HG03378 (cell line): Measurements from ENCODE around the gene NYNRIN.

Source experiments
- ATAC-seq: cut with Tn5 transposase; IDR thresholded peaks from one replicate; pipeline ENCODE4 v1.9.1; 2021; ENCODE audit warnings: mild to moderate bottlenecking, moderate library complexity; ENCODE audit not compliant: unreplicated experiment

Gene NYNRIN

GRCh38 chr14:24430143-24430681 lies 31.4 kb downstream of the NYNRIN start:
- peak; percentile 38 for ATAC-seq

- peak; percentile 34 for ATAC-seq
Measured at GRCh38 chr14:24430682-24431568, 32.1 kb downstream of the NYNRIN start.

GRCh38 chr14:24431569-24432258 lies 32.9 kb downstream of the NYNRIN start:
- ATAC-seq, result peak; percentile 62

GRCh38 chr14:24432259-24433131 lies 33.7 kb downstream of the NYNRIN start:
- ATAC-seq, result no peak

GRCh38 chr14:24434036-24434435 lies 35.2 kb downstream of the NYNRIN start:
- ATAC-seq, result no peak

- no peak for ATAC-seq
Measured at GRCh38 chr14:24434676-24435075, 35.9 kb downstream of the NYNRIN start.

GRCh38 chr14:24435192-24435810 lies 36.5 kb downstream of the NYNRIN start:
- no peak for ATAC-seq

- no peak for ATAC-seq
Measured at GRCh38 chr14:24435998-24436354, 37.2 kb downstream of the NYNRIN start.

GRCh38 chr14:24436355-24437019 lies 37.7 kb downstream of the NYNRIN start:
- peak; percentile 42 for ATAC-seq

GRCh38 chr14:24437020-24437735 lies 38.4 kb downstream of the NYNRIN start:
- no peak for ATAC-seq

GRCh38 chr14:24437736-24438067 lies 38.9 kb downstream of the NYNRIN start:
- ATAC-seq, result no peak

- ATAC-seq, result no peak
Measured at GRCh38 chr14:24438223-24439097, 39.7 kb downstream of the NYNRIN start.

- no peak for ATAC-seq
Measured at GRCh38 chr14:24439257-24439656, 40.5 kb downstream of the NYNRIN start.

- no peak for ATAC-seq
Measured at GRCh38 chr14:24439830-24440605, 41.2 kb downstream of the NYNRIN start.

GRCh38 chr14:24440606-24441399 lies 42.0 kb downstream of the NYNRIN start:
- ATAC-seq, result no peak

- no peak for ATAC-seq
Measured at GRCh38 chr14:24441485-24441884, 42.7 kb downstream of the NYNRIN start.

GRCh38 chr14:24441904-24442239 lies 43.1 kb downstream of the NYNRIN start:
- no peak for ATAC-seq
